Liver (tissue), 9 donors: ENCODE data around the gene NPL. TPM values are rescaled to one million over a fixed set of nuclear protein-coding genes. Genes with fewer than 3 reads are reported as not detected.

Experiments
- DNase-seq: peaks from one replicate; pipeline ENCODE4 v3.0.0-alpha.2; 2017; ENCODE audit warnings: low spot score
- H3K27ac ChIP-seq, 2 donors: one replicate each; pipeline ENCODE4 v1.7.0; 2013; ENCODE audit warnings: inconsistent platforms in 2 of 2, low read length in 2 of 2, control low read depth in 1 of 2, low read depth in 1 of 2, mild to moderate bottlenecking in 1 of 2
- H3K27me3 ChIP-seq, 4 donors: one replicate each; pipeline versions ENCODE4 v1.6.1 to v1.7.0; 2013; ENCODE audit warnings: low read length in 3 of 4, inconsistent platforms in 1 of 4, mild to moderate bottlenecking in 1 of 4, moderate library complexity in 1 of 4; ENCODE audit not compliant: control insufficient read depth in 4 of 4, insufficient read depth in 4 of 4
- H3K36me3 ChIP-seq, 4 donors: one replicate each; pipeline versions ENCODE4 v1.6.1 to v1.7.0; 2013; ENCODE audit warnings: low read length in 3 of 4, mild to moderate bottlenecking in 3 of 4, low read depth in 1 of 4, moderate library complexity in 1 of 4; ENCODE audit not compliant: control insufficient read depth in 4 of 4, insufficient read depth in 3 of 4
- H3K4me1 ChIP-seq, 4 donors: one replicate each; pipeline versions ENCODE4 v1.6.1 to v1.7.0; 2013; ENCODE audit warnings: low read length in 3 of 4, mild to moderate bottlenecking in 3 of 4, moderate library complexity in 1 of 4; ENCODE audit not compliant: control insufficient read depth in 4 of 4, insufficient read depth in 4 of 4
- H3K4me3 ChIP-seq, 3 donors: one replicate each; pipeline versions ENCODE4 v1.6.1 to v1.7.0; 2013; ENCODE audit warnings: low read length in 3 of 3, control low read depth in 1 of 3, low read depth in 1 of 3, mild to moderate bottlenecking in 1 of 3
- H3K9ac ChIP-seq, 2 donors: one replicate each; pipeline ENCODE4 v1.7.0; 2013; ENCODE audit warnings: low read length in 2 of 2, mild to moderate bottlenecking in 2 of 2, moderate library complexity in 2 of 2, control low read depth in 1 of 2, low read depth in 1 of 2
- H3K9me3 ChIP-seq, 4 donors: one replicate each; pipeline versions ENCODE4 v1.6.1 to v1.7.0; 2013; ENCODE audit warnings: low read length in 3 of 4; ENCODE audit not compliant: control insufficient read depth in 4 of 4
- ATF3 ChIP-seq: IDR thresholded peaks from 2 replicates; pipeline ENCODE4 v1.6.1; 2016; ENCODE audit warnings: antibody characterized with exemption
- CTCF ChIP-seq: fragments of 150-350 bp; IDR thresholded peaks from 2 replicates; pipeline ENCODE4 v1.5.1; 2017; ENCODE audit warnings: improper control_type of control experiment, low read depth, low read length; ENCODE audit not compliant: missing input control
- EGR1 ChIP-seq, 2 donors: IDR thresholded peaks; 2 replicates each; pipeline ENCODE4 v1.6.1; 2016 to 2018; ENCODE audit warnings: antibody characterized with exemption in 2 of 2, low read depth in 2 of 2
- FOXA1 ChIP-seq: IDR thresholded peaks from 2 replicates; pipeline ENCODE4 v1.6.1; 2016; ENCODE audit warnings: antibody characterized with exemption
- FOXA2 ChIP-seq: IDR thresholded peaks from 2 replicates; pipeline ENCODE4 v1.6.1; 2016; ENCODE audit warnings: antibody characterized with exemption
- GABPA ChIP-seq, 2 donors: IDR thresholded peaks in 1 of 2; conservative IDR thresholded peaks in 1 of 2; 2 replicates each; pipeline ENCODE4 v1.6.1; 2016; ENCODE audit warnings: antibody characterized with exemption in 2 of 2, mild to moderate bottlenecking in 1 of 2, moderate library complexity in 1 of 2
- HNF4A ChIP-seq, 2 donors: conservative IDR thresholded peaks; 2 replicates each; pipeline ENCODE4 v1.6.1; 2016; ENCODE audit warnings: antibody characterized with exemption in 2 of 2, mild to moderate bottlenecking in 2 of 2
- HNF4G ChIP-seq: IDR thresholded peaks from 2 replicates; pipeline ENCODE4 v1.6.1; 2016; ENCODE audit warnings: antibody characterized with exemption
- JUND ChIP-seq, 2 donors: IDR thresholded peaks; 2 replicates each; pipeline ENCODE4 v1.6.1; 2016; ENCODE audit warnings: antibody characterized with exemption in 2 of 2
- NR2F2 ChIP-seq: IDR thresholded peaks from 2 replicates; pipeline ENCODE4 v1.6.1; 2016; ENCODE audit warnings: antibody characterized with exemption
- RAD21 ChIP-seq, 2 donors: IDR thresholded peaks; 2 replicates each; pipeline ENCODE4 v1.6.1; 2016; ENCODE audit warnings: antibody characterized with exemption in 2 of 2, mild to moderate bottlenecking in 2 of 2
- REST ChIP-seq: IDR thresholded peaks from 2 replicates; pipeline ENCODE4 v1.6.1; 2016; ENCODE audit warnings: antibody characterized with exemption, mild to moderate bottlenecking
- RXRA ChIP-seq, 2 donors: IDR thresholded peaks; 2 replicates each; pipeline ENCODE4 v1.6.1; 2017 to 2018; ENCODE audit warnings: antibody characterized with exemption in 2 of 2, mild to moderate bottlenecking in 1 of 2
- SP1 ChIP-seq: IDR thresholded peaks from 2 replicates; pipeline ENCODE4 v1.6.1; 2018; ENCODE audit warnings: antibody characterized with exemption, mild to moderate bottlenecking
- TAF1 ChIP-seq: conservative IDR thresholded peaks from 2 replicates; pipeline ENCODE4 v1.6.1; 2016; ENCODE audit warnings: antibody characterized with exemption, mild to moderate bottlenecking
- YY1 ChIP-seq: IDR thresholded peaks from 2 replicates; pipeline ENCODE4 v1.6.1; 2016; ENCODE audit warnings: antibody characterized with exemption, mild to moderate bottlenecking
- ZBTB33 ChIP-seq: IDR thresholded peaks from 2 replicates; pipeline ENCODE4 v1.6.1; 2016; ENCODE audit warnings: antibody characterized with exemption
- WGBS: extraction: QIAGEN DNeasy Blood & Tissue Kit; methylation state at CpG from one replicate; pipeline ENCODE4 v1.1.7; 2013; 5-methylcytosine and 5-hydroxymethylcytosine counted together
- polyA plus RNA-seq, 2 donors: library from polyadenylated mRNA; stranded (reverse) in 1 of 2; unstranded in 1 of 2; fragments of 200-250 nt in 1 of 2; fragments of >200 nt in 1 of 2; fragmentation: Nextera tagmentation in 1 of 2; extraction: Ambion mirVana in 1 of 2; gene quantifications; one replicate each; pipeline versions ENCODE4 v1.2.1 to v1.2.3, GENCODE V29; 2013 to 2015
- total RNA-seq, 2 donors: library from RNA; depleted of rRNA; stranded (reverse); fragments of >200 nt; gene quantifications; one replicate each; pipeline ENCODE4 v1.2.3, GENCODE V29; 2014
- donor health status: healthy.
- donor health status: healthy.
- donor health status: healthy.
- donor health status: healthy.
- donor health status: healthy.

The NPL gene
- total and polyA plus RNA-seq, 4 donors: 8.5 to 47.3 (median 15.9) TPM

- Histone ChIP-seq H3K9ac (no peak overlapping the region), H3K27ac (no peak overlapping the region), H3K36me3 (no peaks in the 10 kb centered on the region), H3K4me1 (peaks cover 0 to 4% (median 0%) of the 10 kb centered on the region in 4 donors), H3K27me3 (no peaks in the 10 kb centered on the region), H3K4me3 (no peak overlapping the region), H3K9me3 (no peaks in the 10 kb centered on the region)
- TF ChIP-seq GABPA (IDR thresholded peaks at IDR 0.05 in 1 of 2, conservative IDR thresholded peaks at IDR 0.05 in 1 of 2) (no peak), FOXA1 (no peak), ZBTB33 (no peak), RAD21 (IDR thresholded peaks at IDR 0.05) (no peak), RXRA (IDR thresholded peaks at IDR 0.05) (no peak), FOXA2 (no peak), NR2F2 (no peak), SP1 (no peak), ATF3 (no peak), REST (no peak), YY1 (no peak), CTCF (no peak), HNF4A (conservative IDR thresholded peaks at IDR 0.05) (no peak), JUND (IDR thresholded peaks at IDR 0.05) (no peak), HNF4G (no peak), TAF1 (no peak)
- WGBS: 90% methylated on average over 2 of the region's 2 CpGs
- no peak for DNase-seq
Observed at GRCh38 chr1:182834326-182834725, 44.8 kb downstream of the NPL start.

GRCh38 chr1:182835806-182836205 is 46.2 kb downstream of the NPL start:
- whole genome bisulfite sequencing: 88% methylated on average over 10 of the region's 10 CpGs
- H3K36me3 ChIP-seq: no peaks in the 10 kb centered on the region
- H3K27ac ChIP-seq: no peak overlapping the region
- DNase-seq: no peak
- H3K27me3 ChIP-seq: no peaks in the 10 kb centered on the region
- no peak overlapping the region for H3K9ac ChIP-seq
- TF ChIP-seq HNF4G (no peak), FOXA2 (no peak), CTCF (no peak), YY1 (no peak), JUND (IDR thresholded peaks at IDR 0.05) (no peak), FOXA1 (no peak), ATF3 (no peak), RXRA (IDR thresholded peaks at IDR 0.05) (no peak), HNF4A (conservative IDR thresholded peaks at IDR 0.05) (no peak), EGR1 (IDR thresholded peaks at IDR 0.05; ENCODE audit: low read depth in 2 of 2) (no peak)
- peaks cover 2 to 14% (median 5%) of the 10 kb centered on the region in 4 donors for H3K4me1 ChIP-seq
- no peak overlapping the region for H3K4me3 ChIP-seq
- H3K9me3 ChIP-seq: no peaks in the 10 kb centered on the region
